Astrocyte (in vitro differentiated cells and primary cell): Measurements from ENCODE around the gene PKP4. TPM values are rescaled to one million over a fixed set of nuclear protein-coding genes. Genes with fewer than 3 reads are reported as not detected.

Experiments used
- DNase-seq: peaks from one replicate; pipeline ENCODE4 v3.0.0-alpha.2; 2010; ENCODE audit warnings: low read depth
- FAIRE-seq: peaks from 2 replicates; lab custom pipeline; 2011; peaks lifted over from hg19 to GRCh38; lab: Jason Lieb, UNC
- H2AFZ ChIP-seq: 2 replicates; pipeline ENCODE4 v1.6.0; 2012; ENCODE audit warnings: low read depth, low read length, inconsistent platforms
- H3K27ac ChIP-seq: 2 replicates; pipeline ENCODE4 v1.5.1; 2011; ENCODE audit warnings: low read depth, low read length, inconsistent platforms
- H3K27me3 ChIP-seq: 2 replicates; pipeline ENCODE4 v1.6.0; 2011; ENCODE audit warnings: low read length, inconsistent platforms; ENCODE audit not compliant: insufficient read depth
- H3K36me3 ChIP-seq: 2 replicates; pipeline ENCODE4 v1.5.1; 2011; ENCODE audit warnings: low read length, inconsistent platforms; ENCODE audit not compliant: insufficient read depth
- H3K4me1 ChIP-seq: 2 replicates; pipeline ENCODE4 v1.5.1; 2011; ENCODE audit warnings: low read length, inconsistent platforms; ENCODE audit not compliant: insufficient read depth
- H3K4me2 ChIP-seq: 2 replicates; pipeline ENCODE4 v1.6.0; 2012; ENCODE audit warnings: low read length, inconsistent platforms
- H3K4me3 ChIP-seq: 2 replicates; pipeline ENCODE4 v1.5.1; 2011; ENCODE audit warnings: low read depth, mild to moderate bottlenecking, low read length, inconsistent platforms; ENCODE audit not compliant: insufficient read depth
- H3K79me2 ChIP-seq: 2 replicates; pipeline ENCODE4 v1.6.0; 2012; ENCODE audit warnings: mild to moderate bottlenecking, low read length, inconsistent platforms; ENCODE audit not compliant: insufficient read depth
- H3K9ac ChIP-seq: 2 replicates; pipeline ENCODE4 v1.6.0; 2012; ENCODE audit warnings: mild to moderate bottlenecking, low read length, inconsistent platforms
- H3K9me3 ChIP-seq: 2 replicates; pipeline ENCODE4 v1.5.1; 2012; ENCODE audit warnings: low read depth, mild to moderate bottlenecking, low read length, inconsistent platforms; ENCODE audit not compliant: insufficient read depth
- H4K20me1 ChIP-seq: 2 replicates; pipeline ENCODE4 v1.6.0; 2012; ENCODE audit warnings: low read length, inconsistent platforms; ENCODE audit not compliant: insufficient read depth
- H3K27ac Mint-ChIP-seq: one replicate; pipeline ENCODE4 v1.8.0; 2021; ENCODE audit warnings: mild to moderate bottlenecking, mixed read lengths; ENCODE audit not compliant: unreplicated experiment
- H3K27me3 Mint-ChIP-seq: one replicate; pipeline ENCODE4 v1.8.0; 2021; ENCODE audit warnings: low read depth, mixed read lengths; ENCODE audit not compliant: unreplicated experiment
- H3K36me3 Mint-ChIP-seq: one replicate; pipeline ENCODE4 v1.8.0; 2021; ENCODE audit warnings: low read depth, mixed read lengths; ENCODE audit not compliant: unreplicated experiment
- H3K4me1 Mint-ChIP-seq: one replicate; pipeline ENCODE4 v1.8.0; 2021; ENCODE audit warnings: low read depth, mixed read lengths; ENCODE audit not compliant: unreplicated experiment
- H3K4me3 Mint-ChIP-seq: one replicate; pipeline ENCODE4 v1.8.0; 2021; ENCODE audit warnings: mild to moderate bottlenecking, moderate library complexity, mixed read lengths; ENCODE audit not compliant: unreplicated experiment
- H3K9me3 Mint-ChIP-seq: one replicate; pipeline ENCODE4 v1.8.0; 2021; ENCODE audit warnings: mild to moderate bottlenecking, mixed read lengths; ENCODE audit not compliant: unreplicated experiment
- EZH2 ChIP-seq: IDR thresholded peaks from 2 replicates; pipeline ENCODE4 v1.6.1; 2012; ENCODE audit warnings: mild to moderate bottlenecking, low read length, inconsistent platforms; ENCODE audit not compliant: insufficient read depth
- total RNA-seq: library from RNA; stranded (reverse); gene quantifications from 2 replicates; pipeline ENCODE4 v1.2.1, GENCODE V29; 2021
- TF ChIP-seq, protein P1 (sequence below): IDR thresholded peaks from 2 replicates; pipeline ENCODE4 v1.5.1; 2011; ENCODE audit warnings: low read depth, mild to moderate bottlenecking, inconsistent platforms, low read length, moderate library complexity; ENCODE audit not compliant: insufficient read depth

Gene PKP4
- total RNA-seq, 1 donor from 2014 or later, result 38.4 TPM

DNA sequence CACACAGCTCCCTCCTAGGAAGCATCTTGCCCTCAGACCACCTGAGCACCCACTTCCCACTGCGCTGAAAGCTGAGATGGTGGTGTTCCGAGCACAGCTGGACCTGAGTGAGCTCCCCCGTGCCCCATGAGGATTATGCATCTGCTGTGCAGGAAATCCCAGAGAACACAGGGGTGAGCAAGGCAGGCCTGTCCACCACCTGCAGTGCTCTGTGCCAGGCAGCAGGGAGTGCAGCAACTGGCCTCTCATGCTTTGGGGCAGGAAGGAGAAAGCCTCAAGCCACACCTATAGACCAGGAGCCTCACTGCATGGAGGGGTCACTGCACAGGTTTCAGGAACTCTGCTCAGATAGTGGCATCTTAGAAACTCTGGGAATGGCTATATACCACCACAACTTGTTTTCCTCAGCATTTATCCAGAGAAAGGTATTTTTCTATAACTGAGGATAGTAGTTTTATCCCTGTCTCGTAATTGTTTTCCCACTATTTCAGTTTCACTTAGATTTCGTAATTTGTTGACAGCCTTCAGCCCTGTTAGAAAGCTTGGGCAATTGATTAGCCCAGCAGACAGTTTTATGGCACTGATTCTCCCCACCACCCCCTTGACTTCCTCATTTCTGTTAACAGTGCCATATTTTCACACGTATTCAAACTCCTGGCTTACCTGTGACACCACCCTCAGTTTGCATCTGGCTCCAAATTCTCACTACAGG lies 194.1 kb downstream of the PKP4 start:
- no peak overlapping the region for H3K4me3 ChIP-seq
- no peaks in the 10 kb centered on the region for H3K9me3 Mint-ChIP-seq
- TF ChIP-seq, protein P1, sequence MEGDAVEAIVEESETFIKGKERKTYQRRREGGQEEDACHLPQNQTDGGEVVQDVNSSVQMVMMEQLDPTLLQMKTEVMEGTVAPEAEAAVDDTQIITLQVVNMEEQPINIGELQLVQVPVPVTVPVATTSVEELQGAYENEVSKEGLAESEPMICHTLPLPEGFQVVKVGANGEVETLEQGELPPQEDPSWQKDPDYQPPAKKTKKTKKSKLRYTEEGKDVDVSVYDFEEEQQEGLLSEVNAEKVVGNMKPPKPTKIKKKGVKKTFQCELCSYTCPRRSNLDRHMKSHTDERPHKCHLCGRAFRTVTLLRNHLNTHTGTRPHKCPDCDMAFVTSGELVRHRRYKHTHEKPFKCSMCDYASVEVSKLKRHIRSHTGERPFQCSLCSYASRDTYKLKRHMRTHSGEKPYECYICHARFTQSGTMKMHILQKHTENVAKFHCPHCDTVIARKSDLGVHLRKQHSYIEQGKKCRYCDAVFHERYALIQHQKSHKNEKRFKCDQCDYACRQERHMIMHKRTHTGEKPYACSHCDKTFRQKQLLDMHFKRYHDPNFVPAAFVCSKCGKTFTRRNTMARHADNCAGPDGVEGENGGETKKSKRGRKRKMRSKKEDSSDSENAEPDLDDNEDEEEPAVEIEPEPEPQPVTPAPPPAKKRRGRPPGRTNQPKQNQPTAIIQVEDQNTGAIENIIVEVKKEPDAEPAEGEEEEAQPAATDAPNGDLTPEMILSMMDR, result no peak
- TF ChIP-seq EZH2, result no peak
- H3K36me3 ChIP-seq, result no peaks in the 10 kb centered on the region
- peaks cover 1% of the 10 kb centered on the region for H3K36me3 Mint-ChIP-seq
- no peaks in the 10 kb centered on the region for H3K27me3 Mint-ChIP-seq
- no peaks in the 10 kb centered on the region for H3K79me2 ChIP-seq
- H3K27me3 ChIP-seq, result no peaks in the 10 kb centered on the region
- H3K4me1 Mint-ChIP-seq, result peaks cover under 1% of the 10 kb centered on the region
- no peaks in the 10 kb centered on the region for H3K9me3 ChIP-seq
- H3K4me2 ChIP-seq, result no peak overlapping the region
- no peak overlapping the region for H3K27ac Mint-ChIP-seq
- H3K4me3 Mint-ChIP-seq, result no peak overlapping the region
- FAIRE-seq (no peak), DNase-seq (no peak)
- no peak overlapping the region for H2AFZ ChIP-seq
- H3K9ac ChIP-seq, result no peak overlapping the region
- no peaks in the 10 kb centered on the region for H3K4me1 ChIP-seq
- no peak overlapping the region for H3K27ac ChIP-seq
- no peaks in the 10 kb centered on the region for H4K20me1 ChIP-seq

- Mint-ChIP-seq H3K36me3 (peaks cover 1% of the 10 kb centered on the region), H3K9me3 (no peaks in the 10 kb centered on the region)
Observed at GRCh38 chr2:158651358-158652057, 194.8 kb downstream of the PKP4 start.

More at GRCh38 chr2:158651358-158652057, 194.8 kb downstream of the PKP4 start:
- Histone ChIP-seq H3K36me3 (no peaks in the 10 kb centered on the region), H3K4me2 (no peak overlapping the region), H3K27me3 (no peaks in the 10 kb centered on the region), H3K27ac (no peak overlapping the region), H3K9me3 (no peaks in the 10 kb centered on the region), H3K79me2 (no peaks in the 10 kb centered on the region), H3K4me3 (no peak overlapping the region), H3K9ac (no peak overlapping the region), H2AFZ (no peak overlapping the region), H3K4me1 (no peaks in the 10 kb centered on the region), H4K20me1 (no peaks in the 10 kb centered on the region)
- TF ChIP-seq, protein P1, result no peak
- TF ChIP-seq EZH2, result no peak
- DNase-seq, result no peak
- Mint-ChIP-seq H3K4me1 (peaks cover 1% of the 10 kb centered on the region), H3K27ac (no peak overlapping the region), H3K27me3 (no peaks in the 10 kb centered on the region), H3K4me3 (no peak overlapping the region)
- FAIRE-seq, result no peak
